IMR-90 (cell line): Measurements from ENCODE around the gene FLRT3. TPM values are rescaled to one million over a fixed set of nuclear protein-coding genes. Genes with fewer than 3 reads are reported as not detected.

Experiments
- ATAC-seq: fragments of 200-7000 bp; cut with Tn5 transposase; 2 replicates; pipeline ENCODE4 v1.9.1; 2020; ENCODE audit warnings: low read depth, mild to moderate bottlenecking, moderate library complexity
- BruUV-seq: library from RNA; stranded (reverse); fragments of 400-500 nt; replicated peaks from 2 replicates; lab custom pipeline; 2021; lab: Mats Ljungman, UMichigan
- CTCF ChIA-PET: fragments of 300-600 bp; formaldehyde crosslinking; extraction: SDS; loops from one replicate; lab custom pipeline; 2021; ENCODE audit warnings: antibody characterized with exemption; lab: Yijun Ruan, JAX
- POLR2A ChIA-PET: fragments of 300-600 bp; sonication (Branson Sonifier 250); formaldehyde crosslinking; loops from one replicate; lab custom pipeline; 2022; ENCODE audit warnings: antibody characterized with exemption; ENCODE audit not compliant: unreplicated experiment; lab: Charles Lee
- DNase-seq: peaks from one replicate; pipeline ENCODE4 v3.0.0; 2013
- H2AFZ ChIP-seq: replicated peaks from 2 replicates; pipeline ENCODE3; 2013; ENCODE audit warnings: low read length, mild to moderate bottlenecking; ENCODE audit not compliant: poor library complexity
- H2AK5ac ChIP-seq: 2 replicates; pipeline ENCODE4 v1.6.1; 2013; ENCODE audit warnings: low read depth, low read length, inconsistent platforms
- H2AK9ac ChIP-seq: replicated peaks from 2 replicates; pipeline ENCODE3; 2013; ENCODE audit warnings: mild to moderate bottlenecking, low read depth, low read length, moderate library complexity; ENCODE audit not compliant: poor library complexity
- H2BK120ac ChIP-seq: 2 replicates; pipeline ENCODE4 v1.6.1; 2013; ENCODE audit warnings: low read depth, low read length, inconsistent platforms
- H2BK15ac ChIP-seq: 3 replicates; pipeline ENCODE4 v1.6.1; 2013; ENCODE audit warnings: low read depth, low read length, inconsistent platforms
- H2BK20ac ChIP-seq: 2 replicates; pipeline ENCODE4 v1.6.1; 2013; ENCODE audit warnings: low read depth, mild to moderate bottlenecking, inconsistent platforms, low read length, moderate library complexity
- H2BK5ac ChIP-seq: 2 replicates; pipeline ENCODE4 v1.6.1; 2013; ENCODE audit warnings: mild to moderate bottlenecking, low read depth, low read length, inconsistent platforms; ENCODE audit not compliant: poor library complexity, severe bottlenecking
- H3K14ac ChIP-seq: replicated peaks from 2 replicates; pipeline ENCODE4 v1.6.1; 2013; ENCODE audit warnings: low read depth, low read length, inconsistent platforms
- H3K18ac ChIP-seq: 2 replicates; pipeline ENCODE4 v1.6.1; 2013; ENCODE audit warnings: low read depth, low read length, control low read depth
- H3K23ac ChIP-seq: 2 replicates; pipeline ENCODE4 v1.6.1; 2013; ENCODE audit warnings: low read depth, low read length, inconsistent platforms
- H3K27ac ChIP-seq: 2 replicates; pipeline ENCODE4 v1.5.1; 2013; ENCODE audit warnings: mild to moderate bottlenecking, control low read depth, low read length; ENCODE audit not compliant: insufficient read depth
- H3K27me3 ChIP-seq: 2 replicates; pipeline ENCODE4 v1.6.1; 2013; ENCODE audit warnings: low read length; ENCODE audit not compliant: control insufficient read depth, insufficient read depth
- H3K36me3 ChIP-seq: 2 replicates; pipeline ENCODE4 v1.6.1; 2013; ENCODE audit warnings: low read length, mixed read lengths; ENCODE audit not compliant: control insufficient read depth, insufficient read depth
- H3K4ac ChIP-seq: 2 replicates; pipeline ENCODE4 v1.6.1; 2013; ENCODE audit warnings: low read depth, low read length, inconsistent platforms
- H3K4me1 ChIP-seq: 2 replicates; pipeline ENCODE4 v1.6.1; 2013; ENCODE audit warnings: low read length, mixed read lengths; ENCODE audit not compliant: control insufficient read depth, insufficient read depth
- H3K4me2 ChIP-seq: 2 replicates; pipeline ENCODE4 v1.6.1; 2013; ENCODE audit warnings: low read depth, mild to moderate bottlenecking, control low read depth, low read length, moderate library complexity
- H3K4me3 ChIP-seq: 2 replicates; pipeline ENCODE4 v1.5.1; 2013; ENCODE audit warnings: low read depth, mild to moderate bottlenecking, control low read depth, low read length, moderate library complexity; ENCODE audit not compliant: insufficient read depth
- H3K56ac ChIP-seq: 2 replicates; pipeline ENCODE4 v1.6.1; 2013; ENCODE audit warnings: low read length, inconsistent platforms; ENCODE audit not compliant: insufficient read depth; ENCODE audit errors: extremely low read depth
- H3K79me1 ChIP-seq, 2 experiments: 2 replicates each; pipeline ENCODE4 v1.6.1; 2013; ENCODE audit warnings: low read length in 2 of 2, inconsistent platforms in 1 of 2, low read depth in 1 of 2
- H3K9ac ChIP-seq: 2 replicates; pipeline ENCODE4 v1.6.1; 2013; ENCODE audit warnings: low read depth, low read length, control low read depth
- H3K9me1 ChIP-seq: 2 replicates; pipeline ENCODE4 v1.6.1; 2013; ENCODE audit warnings: low read length, inconsistent platforms; ENCODE audit not compliant: insufficient read depth
- H3K9me3 ChIP-seq: 2 replicates; pipeline ENCODE4 v1.6.1; 2013; ENCODE audit warnings: low read length; ENCODE audit not compliant: control insufficient read depth, insufficient read depth
- H4K20me1 ChIP-seq: 2 replicates; pipeline ENCODE4 v1.6.1; 2013; ENCODE audit warnings: low read length, inconsistent platforms; ENCODE audit not compliant: insufficient read depth
- H4K5ac ChIP-seq: 2 replicates; pipeline ENCODE4 v1.6.1; 2013; ENCODE audit warnings: mild to moderate bottlenecking, low read depth, low read length, control low read depth
- H4K8ac ChIP-seq, 2 experiments: 2 replicates each; pipeline ENCODE4 v1.6.1; 2013; ENCODE audit warnings: low read depth in 2 of 2, low read length in 2 of 2, control low read depth in 1 of 2, inconsistent platforms in 1 of 2
- H4K91ac ChIP-seq: 2 replicates; pipeline ENCODE4 v1.6.1; 2013; ENCODE audit warnings: low read depth, low read length, inconsistent platforms; ENCODE audit not compliant: insufficient read depth
- CEBPB ChIP-seq: IDR thresholded peaks from 2 replicates; pipeline ENCODE4 v1.6.1; 2012; ENCODE audit warnings: low read depth, low read length, improper control_type of control experiment
- CHD1 ChIP-seq: IDR thresholded peaks from 2 replicates; pipeline ENCODE4 v1.6.1; 2012; ENCODE audit warnings: low read depth, low read length, improper control_type of control experiment
- CTCF ChIP-seq: conservative IDR thresholded peaks from 2 replicates; pipeline ENCODE4 v1.5.1; 2012; ENCODE audit warnings: mild to moderate bottlenecking, low read depth, low read length, improper control_type of control experiment
- MAZ ChIP-seq: IDR thresholded peaks from 2 replicates; pipeline ENCODE4 v1.6.1; 2012; ENCODE audit warnings: low read depth, mild to moderate bottlenecking, low read length, improper control_type of control experiment, moderate library complexity, borderline replicate concordance
- RAD21 ChIP-seq: IDR thresholded peaks from 2 replicates; pipeline ENCODE4 v1.6.1; 2012; ENCODE audit warnings: low read length, improper control_type of control experiment
- SMC3 ChIP-seq: fragments of 150-350 bp; IDR thresholded peaks from 2 replicates; pipeline ENCODE4 v1.6.1; 2016; ENCODE audit warnings: low read depth, mild to moderate bottlenecking, antibody characterized with exemption, low read length, moderate library complexity
- USF2 ChIP-seq: fragments of 150-350 bp; IDR thresholded peaks from 2 replicates; pipeline ENCODE4 v1.6.1; 2017; ENCODE audit warnings: mild to moderate bottlenecking, antibody characterized with exemption, low read length, low read depth
- WGBS, 2 experiments: methylation state at CpG; one replicate each; pipeline versions ENCODE4 v1.1.5 to v1.1.7; 2013; ENCODE audit warnings: missing lambda C conversion rate in 2 of 2; ENCODE audit not compliant: insufficient read length in 1 of 2; ENCODE audit errors: extremely low coverage in 2 of 2; 5-methylcytosine and 5-hydroxymethylcytosine counted together
- dilution Hi-C: fragments of 300-500 bp; cut with HindIII; formaldehyde crosslinking; loops from one replicate; pipeline ENCODE4 v1.14.3; 2018; ENCODE audit warnings: low sequenced_read_pairs; ENCODE audit not compliant: unreplicated experiment
- in situ Hi-C: fragments of 300-500 bp; cut with MboI; formaldehyde crosslinking; loops from 3 replicates; pipeline ENCODE4 v1.14.3; 2019; ENCODE audit warnings: low sequenced_read_pairs, inconsistent platforms, mixed read lengths
- intact Hi-C: fragments of 100-400 bp; cut with micrococcal nuclease; formaldehyde crosslinking; loops from 2 replicates; pipeline ENCODE4 v1.10.0; 2022
- polyA plus RNA-seq, 3 experiments: library from polyadenylated mRNA; depleted of rRNA; stranded (reverse); fragments of >200 nt; gene quantifications; 2 replicates each; pipeline ENCODE4 v1.2.3, GENCODE V29; 2012; ENCODE audit warnings: low replicate concordance in 1 of 3
- total RNA-seq: library from RNA; depleted of rRNA; stranded (reverse); fragments of >200 nt; gene quantifications from 2 replicates; pipeline ENCODE4 v1.2.3, GENCODE V29; 2012

FLRT3 gene
- total and polyA plus RNA-seq, 2 of the 4 experiments (the other 2 are of a cell fraction): 1.8 to 6.6 TPM

GRCh38 chr20:14375416-14375985 lies 38.1 kb upstream of the FLRT3 start:
- Histone ChIP-seq H3K4ac (no peak overlapping the region), H3K56ac (no peak overlapping the region), H3K18ac (no peak overlapping the region), H2AFZ (no peak overlapping the region), H3K4me1 (no peaks in the 10 kb centered on the region), H3K4me2 (no peak overlapping the region), H2BK15ac (no peak overlapping the region), H3K27me3 (no peaks in the 10 kb centered on the region), H2AK9ac (no peak overlapping the region), H4K8ac (no peak overlapping the region), H3K9me3 (no peaks in the 10 kb centered on the region), H2BK5ac (no peak overlapping the region), H3K9me1 (no peaks in the 10 kb centered on the region), H3K23ac (no peak overlapping the region), H4K20me1 (no peaks in the 10 kb centered on the region), H3K36me3 (no peaks in the 10 kb centered on the region), H4K5ac (no peak overlapping the region), H2BK120ac (no peak overlapping the region), H3K79me1 (no peaks in the 10 kb centered on the region), H2BK20ac (no peak overlapping the region), H3K4me3 (no peak overlapping the region), H3K27ac (no peak overlapping the region), H2AK5ac (no peak overlapping the region), H4K91ac (no peak overlapping the region), H3K14ac (no peak overlapping the region), H3K9ac (no peak overlapping the region)
- WGBS, 2 experiments: 14% methylated on average over 2 of the region's 4 CpGs; no CpG with 5 or more reads in 1 of the 2 experiments
- dilution Hi-C loops: no loop called here
- ATAC-seq (no peak), DNase-seq (no peak)
- POLR2A ChIA-PET: no interaction called here
- TF ChIP-seq MAZ: no peak
- TF ChIP-seq RAD21: no peak
- no peak for TF ChIP-seq SMC3
- no peak for TF ChIP-seq CTCF
- TF ChIP-seq CEBPB: no peak
- TF ChIP-seq USF2: no peak
- TF ChIP-seq CHD1: no peak
- intact Hi-C loops: no loop called here
- CTCF ChIA-PET: interaction anchor here (1.1 kb wide), 1 partner anchor 162 kb away, joined by 3 read pairs; no protein-coding TSS in a partner anchor
- BruUV-seq: no TSS peak
- in situ Hi-C loops: no loop called here
